GM19240 (cell line): ENCODE measurements around the gene CTH.
"Not testable (repeated sequence)": the region's sequence is repeated elsewhere in the genome, so short reads cannot be mapped to it uniquely, and the experiment has no call there.

Experiments used
- DNase-seq: peaks from one replicate; pipeline ENCODE4 v3.0.0; 2011; ENCODE audit warnings: low spot score; ENCODE audit not compliant: insufficient read length

The CTH gene

DNA sequence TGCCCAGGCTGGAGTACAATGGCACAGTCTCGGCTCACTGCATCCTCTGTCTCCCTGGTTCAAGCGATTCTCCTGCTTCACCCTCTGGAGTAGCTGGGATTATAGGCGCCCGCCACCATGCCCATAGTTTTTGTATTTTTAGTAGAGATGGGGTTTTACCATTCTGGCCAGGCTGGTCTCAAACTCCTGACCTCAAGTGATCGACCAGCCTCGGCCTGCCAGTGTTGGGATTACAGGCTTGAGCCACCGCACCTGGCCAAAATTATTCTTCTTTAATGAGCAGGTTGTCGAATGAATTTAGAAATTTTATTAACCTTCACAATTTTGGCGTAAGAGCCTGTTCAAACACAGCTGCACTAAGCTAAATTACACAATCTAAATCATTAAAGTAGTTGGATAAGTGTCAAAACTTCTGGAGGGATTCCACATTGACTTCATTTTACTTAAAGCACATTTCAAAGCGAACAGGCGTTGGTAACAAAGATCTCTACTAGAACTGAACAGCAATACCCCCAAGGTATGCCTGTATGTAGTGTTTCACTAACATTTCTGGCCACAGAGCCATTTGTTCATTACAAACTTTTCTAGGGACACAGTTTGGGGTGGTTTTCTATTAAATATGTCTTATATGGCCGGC, 5.2 kb upstream of the CTH start:
- DNase-seq = no peak

DNA sequence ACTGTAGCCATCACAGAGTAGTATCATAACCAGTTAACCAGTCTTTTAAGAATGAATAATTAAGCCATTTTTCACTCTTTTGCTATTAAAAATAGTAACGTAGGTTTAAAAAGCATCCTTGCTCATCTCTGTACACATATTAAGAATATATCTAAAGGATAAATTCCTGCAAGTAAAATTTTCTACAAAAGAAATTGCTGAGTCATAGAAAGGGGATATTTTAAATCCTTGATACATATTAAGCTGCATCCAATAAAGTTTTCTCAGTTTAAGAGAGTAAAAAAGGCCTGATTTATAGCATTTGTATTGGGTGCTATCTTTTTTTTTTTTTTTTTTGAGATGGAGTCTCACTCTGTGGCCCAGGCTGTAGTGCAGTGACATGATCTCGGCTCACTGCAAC, 1.9 kb upstream of the CTH start:
- no peak for DNase-seq

DNA sequence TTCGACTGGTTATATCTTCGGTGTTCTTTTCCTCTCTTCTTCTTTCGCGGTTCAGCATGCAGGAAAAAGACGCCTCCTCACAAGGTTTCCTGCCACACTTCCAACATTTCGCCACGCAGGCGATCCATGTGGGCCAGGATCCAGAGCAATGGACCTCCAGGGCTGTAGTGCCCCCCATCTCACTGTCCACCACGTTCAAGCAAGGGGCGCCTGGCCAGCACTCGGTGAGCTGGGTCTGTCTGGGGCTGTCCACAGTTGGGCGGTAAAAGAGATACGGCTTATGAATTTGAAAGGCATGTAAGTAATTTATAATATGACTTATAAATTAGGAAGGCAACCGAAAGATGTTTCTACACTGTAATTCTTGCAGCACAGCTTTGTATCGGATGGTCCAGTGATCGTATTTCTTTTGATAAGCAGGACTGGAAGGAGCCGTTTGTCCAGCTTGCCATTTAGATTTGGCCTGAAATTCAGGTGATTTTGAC, 334 bp downstream of the CTH start:
- no peak for DNase-seq

DNA sequence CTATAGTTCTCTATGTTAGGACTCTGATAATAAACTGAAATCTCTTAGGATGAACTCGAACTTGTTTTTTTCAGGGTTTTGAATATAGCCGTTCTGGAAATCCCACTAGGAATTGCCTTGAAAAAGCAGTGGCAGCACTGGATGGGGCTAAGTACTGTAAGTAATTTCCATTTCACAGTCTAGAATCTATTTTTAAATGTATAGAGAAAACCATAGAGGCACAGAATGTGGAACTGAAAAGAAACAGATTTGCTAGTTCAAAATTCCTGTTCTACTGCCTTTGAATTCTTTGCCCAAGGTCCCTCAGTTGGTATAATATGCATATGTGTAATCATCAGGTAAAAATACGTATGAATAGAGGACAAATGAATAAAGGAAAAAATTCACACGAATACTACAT, 4.8 kb downstream of the CTH start:
- DNase-seq = no peak

DNA sequence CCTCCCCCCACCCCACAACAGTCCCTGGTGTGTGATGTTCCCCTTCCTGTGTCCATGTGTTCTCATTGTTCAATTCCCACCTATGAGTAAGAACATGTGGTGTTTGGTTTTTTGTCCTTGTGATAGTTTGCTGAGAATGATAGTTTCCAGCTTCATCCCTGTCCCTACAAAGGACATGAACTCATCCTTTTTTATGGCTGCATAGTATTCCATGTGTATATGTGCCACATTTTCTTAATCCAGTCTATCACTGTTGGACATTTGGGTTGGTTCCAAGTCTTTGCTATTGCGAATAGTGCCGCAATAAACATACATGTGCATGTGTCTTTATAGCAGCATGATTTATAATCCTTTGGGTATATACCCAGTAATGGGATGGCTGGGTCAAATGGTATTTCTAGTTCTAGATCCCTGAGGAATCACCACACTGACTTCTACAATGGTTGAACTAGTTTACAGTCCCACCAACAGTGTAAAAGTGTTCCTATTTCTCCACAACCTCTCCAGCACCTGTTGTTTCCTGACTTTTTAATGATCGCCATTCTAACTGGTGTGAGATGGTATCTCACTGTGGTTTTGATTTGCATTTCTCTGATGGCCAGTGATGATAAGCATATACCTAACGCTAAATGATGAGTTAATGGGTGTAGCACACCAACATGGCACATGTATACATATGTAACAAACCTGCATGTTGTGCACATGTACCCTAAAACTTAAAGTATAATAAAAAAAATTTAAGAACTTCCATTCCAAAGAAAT, 8.1 kb downstream of the CTH start:
- not testable (repeated sequence) for DNase-seq

DNA sequence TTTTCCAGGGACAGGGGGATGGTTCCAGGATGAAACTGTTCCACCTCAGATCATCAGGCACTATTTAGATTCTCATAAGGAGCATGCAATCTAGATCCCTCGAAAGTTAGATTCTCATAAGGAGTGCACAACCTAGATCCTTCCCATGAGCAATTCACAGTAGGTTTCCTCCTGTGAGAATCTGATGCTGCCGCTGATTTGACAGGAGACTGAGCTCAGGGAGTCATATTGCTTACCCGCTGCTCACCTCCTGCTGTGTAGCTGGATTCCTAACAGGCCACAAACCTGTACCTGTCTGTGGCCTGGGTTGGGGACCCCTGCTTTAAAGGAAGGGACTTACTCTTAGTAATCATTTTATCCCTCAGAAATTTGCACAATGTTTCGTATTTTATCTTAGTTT, 9.3 kb downstream of the CTH start:
- DNase-seq = no peak

DNA sequence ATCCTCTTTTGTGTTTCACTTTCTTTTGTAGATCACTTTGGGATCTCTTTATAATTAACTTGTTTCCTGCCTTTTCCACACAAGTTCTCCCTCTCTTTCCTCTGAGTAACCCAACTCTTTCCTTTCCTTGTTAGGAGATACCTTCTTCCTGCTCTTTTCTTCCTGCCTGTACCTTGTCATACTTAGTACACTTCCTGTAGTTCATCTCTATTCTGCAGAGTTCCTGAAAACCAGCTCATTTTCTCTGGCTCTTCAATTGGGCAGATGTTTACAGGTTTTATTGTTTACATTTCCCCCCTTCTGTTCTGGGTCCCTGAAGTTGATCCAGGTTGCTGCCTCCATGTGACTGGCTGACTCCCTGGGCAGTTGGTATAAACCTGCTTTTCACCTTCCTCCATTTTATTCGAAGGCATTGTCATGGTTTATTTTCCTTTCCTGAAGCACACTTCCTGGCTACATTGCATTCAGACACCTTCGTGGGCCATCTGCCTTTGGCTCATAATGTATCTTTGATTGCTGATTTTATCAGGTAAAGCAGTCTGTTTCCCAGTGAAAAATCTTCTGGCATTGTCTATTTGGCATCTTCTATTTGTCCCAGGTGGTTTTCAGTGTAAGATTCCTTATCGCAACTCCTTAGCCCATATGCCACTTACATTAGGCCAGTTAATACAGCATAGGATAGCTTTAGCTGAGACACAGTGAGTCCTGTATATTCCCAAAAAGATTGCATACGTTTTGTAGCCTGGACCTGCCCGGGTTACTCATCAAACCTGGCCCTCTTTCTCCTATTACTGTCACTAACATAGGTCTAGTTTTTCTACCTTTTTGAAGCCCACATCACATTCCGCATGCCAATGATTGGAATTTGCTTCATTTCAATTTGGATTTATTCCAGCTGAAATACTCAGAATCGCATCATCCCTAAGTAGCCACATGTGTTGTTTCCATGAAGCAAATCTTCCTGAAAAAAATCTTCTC, 15.4 kb downstream of the CTH start:
- DNase-seq = no peak

DNA sequence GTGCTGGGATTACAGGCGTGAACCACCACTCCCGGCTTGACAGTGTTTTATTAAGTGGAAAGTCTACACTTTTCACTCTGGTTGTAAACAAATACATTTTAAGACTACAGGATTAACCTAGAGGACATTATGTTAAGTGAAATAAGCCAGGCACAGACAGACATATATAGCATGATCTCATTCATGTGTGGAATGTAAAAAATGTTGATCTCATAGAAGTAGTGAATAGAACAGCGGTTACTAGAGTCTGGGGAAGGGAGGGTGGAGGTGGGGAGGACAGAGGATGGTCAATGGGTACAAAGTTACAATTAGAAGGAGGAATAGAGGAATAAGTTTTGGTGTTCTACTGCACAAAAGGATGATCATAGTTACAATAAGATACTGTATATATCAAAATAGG, 16.9 kb downstream of the CTH start:
- no peak for DNase-seq

DNA sequence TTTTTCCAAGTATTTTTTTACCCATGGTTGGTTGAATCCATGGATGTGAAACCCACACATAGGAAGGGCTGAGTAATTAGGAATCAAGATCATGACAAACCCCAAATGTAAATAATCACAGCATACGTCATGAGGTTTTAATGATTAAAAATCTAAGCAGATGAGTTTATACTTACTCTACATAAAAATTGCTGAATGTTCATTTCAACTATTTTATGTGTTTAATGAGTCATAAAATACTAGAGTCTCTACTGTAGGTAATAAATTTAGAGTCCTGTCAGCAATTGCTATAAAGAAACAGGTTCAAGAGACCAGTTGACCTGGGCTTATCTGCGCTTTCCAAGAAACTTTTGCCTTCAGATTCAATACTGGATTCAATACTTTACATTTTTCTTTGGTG, 18.2 kb downstream of the CTH start:
- no peak for DNase-seq

DNA sequence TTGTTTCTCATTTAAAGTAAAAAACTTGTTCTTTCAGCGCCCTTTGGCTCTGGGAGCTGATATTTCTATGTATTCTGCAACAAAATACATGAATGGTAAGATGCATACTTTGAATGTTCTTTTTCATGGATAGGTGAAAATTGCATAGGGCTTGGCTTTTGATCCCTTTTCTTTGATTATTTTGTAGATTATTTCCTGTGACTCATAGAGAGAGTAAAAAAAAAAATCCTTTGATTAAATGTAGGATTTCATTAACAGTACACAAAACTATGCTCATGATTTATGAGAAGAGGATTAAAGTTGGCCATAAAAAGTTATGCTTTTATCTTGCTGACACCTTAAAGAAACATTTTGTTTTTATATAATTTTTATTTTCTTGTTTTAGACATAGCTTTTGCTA, 18.7 kb downstream of the CTH start:
- no peak for DNase-seq

DNA sequence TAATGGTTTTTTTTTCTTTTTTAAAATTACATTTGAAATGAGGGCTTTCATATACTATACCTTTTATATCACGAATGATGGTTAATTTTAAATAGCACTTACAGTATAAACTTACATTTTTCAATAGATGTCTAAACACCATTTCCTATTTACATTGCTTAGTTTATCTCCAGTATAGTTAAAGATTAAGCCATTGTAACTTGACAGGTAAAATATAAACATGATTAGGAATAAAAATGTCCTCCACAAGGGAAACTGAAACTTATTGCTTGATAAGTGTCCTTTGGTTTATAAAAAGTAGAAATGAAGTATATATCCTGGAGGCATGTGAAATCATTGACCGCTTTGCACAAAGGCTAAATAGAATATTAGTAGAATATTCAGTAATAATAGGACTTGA, 20.2 kb downstream of the CTH start:
- DNase-seq = no peak

DNA sequence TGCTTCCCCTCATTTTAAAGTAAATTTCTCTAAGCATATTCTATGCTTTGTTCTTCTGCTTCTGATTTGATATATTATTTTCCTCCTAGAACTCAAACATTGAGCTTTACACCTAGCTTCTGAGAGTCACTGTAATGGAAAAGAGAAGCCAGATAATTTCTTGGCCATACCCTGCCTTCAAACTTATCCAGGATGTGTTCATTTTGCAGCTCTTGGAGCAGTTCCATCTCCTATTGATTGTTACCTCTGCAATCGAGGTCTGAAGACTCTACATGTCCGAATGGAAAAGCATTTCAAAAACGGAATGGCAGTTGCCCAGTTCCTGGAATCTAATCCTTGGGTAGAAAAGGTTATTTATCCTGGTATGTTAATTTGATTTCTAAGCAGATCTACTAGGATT, 20.8 kb downstream of the CTH start:
- DNase-seq = no peak

DNA sequence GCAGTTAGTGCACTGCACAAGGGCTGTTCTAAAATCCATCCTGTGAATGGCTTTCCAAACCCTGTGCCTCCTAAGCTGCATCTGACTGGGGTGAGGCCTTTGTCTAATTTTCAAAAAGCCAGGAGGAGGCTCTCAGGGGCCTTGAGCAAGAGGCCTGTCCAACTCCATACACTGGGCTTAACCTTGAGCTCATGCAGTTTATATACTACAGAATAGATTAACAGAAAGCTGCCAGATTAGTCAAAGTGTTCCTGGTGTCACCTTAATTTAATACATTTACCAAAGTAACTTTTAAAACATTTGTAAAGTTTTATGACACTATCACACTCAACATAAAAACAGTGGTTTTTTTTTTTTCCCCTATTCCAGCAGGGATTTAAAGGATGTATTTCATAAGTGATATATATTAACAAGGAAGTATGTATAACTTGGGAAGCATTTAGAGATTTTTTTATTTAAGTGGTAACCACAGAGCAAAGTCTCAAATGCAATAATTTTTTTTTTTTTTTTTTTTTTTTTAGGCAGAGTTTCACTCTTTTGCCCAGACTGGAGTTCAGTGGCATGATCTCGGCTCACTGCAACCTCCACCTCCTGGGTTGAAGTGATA, 23.3 kb downstream of the CTH start:
- DNase-seq = no peak

DNA sequence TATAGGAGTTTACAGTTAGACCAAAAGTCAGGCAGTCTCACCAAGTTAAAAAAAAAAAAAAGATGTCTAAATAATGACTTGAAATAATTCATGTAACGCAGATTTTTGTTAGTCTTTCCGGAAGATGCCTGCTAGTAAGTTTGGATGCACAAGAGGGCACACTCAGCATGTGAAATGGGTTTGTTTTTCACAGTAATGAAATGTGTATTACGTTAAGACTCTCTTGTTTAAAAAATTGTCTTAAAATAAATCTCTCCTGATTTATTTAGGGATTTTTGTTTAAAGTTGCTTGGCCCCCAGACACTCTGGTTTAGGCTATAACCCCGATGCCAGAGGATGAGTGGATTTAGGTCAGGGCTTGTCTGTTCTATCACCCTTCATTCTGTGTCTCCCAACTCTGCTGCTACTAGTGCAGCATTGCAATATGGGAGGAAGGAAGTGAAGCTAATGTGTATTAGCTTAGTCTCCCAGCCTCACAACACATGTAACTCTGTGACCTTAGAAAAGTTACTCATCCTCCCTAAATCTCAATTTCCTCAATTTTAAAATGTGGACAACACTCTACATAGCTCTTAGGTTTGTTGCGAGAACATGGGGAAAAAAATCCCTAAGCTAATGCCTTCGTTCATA, 25.7 kb downstream of the CTH start:
- no peak for DNase-seq

DNA sequence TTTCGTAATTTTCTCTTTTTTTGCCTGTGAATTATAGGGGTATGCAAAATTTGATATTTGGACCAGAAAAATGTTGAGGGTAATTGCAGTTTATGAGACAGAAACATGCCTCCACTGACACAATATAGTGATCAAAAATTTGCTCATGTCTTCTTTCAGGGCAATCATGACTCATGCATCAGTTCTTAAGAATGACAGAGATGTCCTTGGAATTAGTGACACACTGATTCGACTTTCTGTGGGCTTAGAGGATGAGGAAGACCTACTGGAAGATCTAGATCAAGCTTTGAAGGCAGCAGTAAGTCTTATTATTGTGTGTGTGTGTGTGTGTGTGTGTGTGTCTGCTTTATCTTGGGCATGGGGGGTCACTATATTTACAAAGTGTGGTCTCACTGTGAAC, 27.5 kb downstream of the CTH start:
- no peak for DNase-seq

DNA sequence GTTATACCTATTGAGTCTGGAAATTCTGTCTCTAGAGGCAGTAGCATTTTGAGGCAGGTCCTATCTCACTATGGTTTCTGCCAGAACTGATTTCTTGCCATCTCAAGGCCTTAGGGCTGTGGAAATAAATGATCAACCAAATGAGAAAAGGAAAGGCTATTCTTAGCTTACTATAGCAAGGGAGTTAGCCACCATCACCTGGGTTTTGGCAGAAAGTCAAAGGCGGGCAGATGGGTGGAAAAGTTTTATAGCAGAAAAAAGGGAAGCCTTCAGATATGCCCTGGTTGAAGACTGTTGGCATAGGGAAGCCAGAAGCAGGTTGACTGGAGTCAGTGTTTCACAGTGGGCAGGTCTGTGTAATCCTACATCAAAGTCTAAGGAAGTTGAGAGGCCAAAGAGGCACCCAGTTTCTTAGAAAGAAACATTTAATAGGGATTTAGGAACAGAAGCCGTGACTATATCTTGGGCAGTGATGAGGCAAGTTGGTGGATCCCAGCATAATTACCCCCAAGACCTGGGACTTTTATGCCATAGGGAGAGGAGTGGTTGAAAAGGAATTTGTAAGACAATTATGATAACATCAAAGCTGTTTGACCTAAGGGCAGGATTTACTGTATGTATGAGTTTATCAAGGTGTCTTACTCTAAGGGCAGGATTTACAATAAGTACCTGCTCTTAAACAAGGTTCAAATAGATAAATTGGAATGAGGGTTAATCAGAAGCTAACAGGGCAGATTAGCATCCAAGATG, 29.7 kb downstream of the CTH start:
- no peak for DNase-seq

DNA sequence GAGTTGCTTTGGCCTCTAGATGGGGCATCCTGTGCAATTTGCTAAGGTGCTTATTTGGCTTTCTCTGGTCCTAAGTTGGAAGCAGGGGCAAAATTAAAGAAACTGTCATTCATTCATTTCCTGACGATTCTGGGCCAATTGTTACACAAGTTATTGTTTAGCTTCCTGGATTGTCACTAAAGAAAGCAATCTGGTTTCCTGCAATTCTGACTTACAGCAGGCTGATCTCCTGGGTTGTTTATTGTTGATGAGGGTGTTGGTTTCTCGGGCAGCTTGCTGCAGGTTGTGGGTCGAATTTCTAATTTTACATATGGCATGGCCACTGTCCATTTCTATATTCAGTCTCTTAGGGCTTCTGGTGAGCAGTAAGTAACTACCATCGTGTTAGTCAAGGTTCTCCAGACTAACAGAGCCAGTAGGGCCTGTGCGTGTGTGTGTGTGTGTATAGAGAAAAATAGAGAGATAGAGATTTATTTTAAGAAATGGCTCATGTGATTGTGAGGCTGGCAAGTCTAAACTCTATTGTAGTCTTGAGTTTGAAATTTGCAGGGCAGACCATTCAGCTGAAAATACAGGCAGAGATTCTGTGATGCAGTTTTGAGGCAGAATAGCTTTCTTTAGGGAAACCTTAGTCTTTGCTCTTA, 30.4 kb downstream of the CTH start:
- no peak for DNase-seq

DNA sequence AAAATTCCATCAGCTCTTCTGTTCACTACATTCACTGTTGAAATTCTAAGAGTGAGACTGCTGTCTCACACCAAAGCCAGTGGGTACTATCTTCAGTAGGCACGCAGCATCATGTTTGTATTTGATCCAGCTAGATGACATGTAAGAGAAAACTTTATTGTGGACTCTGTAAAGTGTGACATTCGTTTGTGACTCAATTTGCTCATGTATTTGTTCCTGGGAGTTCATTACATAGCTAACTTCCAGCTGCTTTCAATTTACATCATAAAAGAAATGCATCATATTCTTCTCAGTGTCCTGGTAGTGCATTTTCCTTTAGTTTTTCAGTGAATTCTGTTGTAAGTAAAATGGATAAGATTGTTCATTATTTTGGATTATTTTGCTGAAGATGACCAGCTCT, 31.4 kb downstream of the CTH start:
- DNase-seq = no peak

DNA sequence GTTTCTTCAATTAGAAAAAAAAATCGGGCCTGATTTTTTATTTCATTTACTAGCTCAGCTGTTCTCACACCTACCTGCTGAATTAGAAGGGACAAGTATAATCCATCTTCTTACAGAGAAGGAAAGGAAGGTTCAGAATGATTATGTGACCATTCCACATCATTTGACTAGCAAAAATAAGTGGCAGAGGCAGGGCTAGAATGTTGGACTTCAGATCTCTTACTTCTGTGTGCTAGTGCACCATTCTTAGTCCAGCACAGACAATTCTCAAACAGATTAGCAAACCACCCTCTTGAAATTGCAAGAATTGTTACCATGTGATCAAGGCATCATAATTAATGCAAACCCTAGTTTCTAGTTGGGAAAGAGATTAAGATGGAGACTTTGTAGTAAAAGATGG, 32.7 kb downstream of the CTH start:
- no peak for DNase-seq

DNA sequence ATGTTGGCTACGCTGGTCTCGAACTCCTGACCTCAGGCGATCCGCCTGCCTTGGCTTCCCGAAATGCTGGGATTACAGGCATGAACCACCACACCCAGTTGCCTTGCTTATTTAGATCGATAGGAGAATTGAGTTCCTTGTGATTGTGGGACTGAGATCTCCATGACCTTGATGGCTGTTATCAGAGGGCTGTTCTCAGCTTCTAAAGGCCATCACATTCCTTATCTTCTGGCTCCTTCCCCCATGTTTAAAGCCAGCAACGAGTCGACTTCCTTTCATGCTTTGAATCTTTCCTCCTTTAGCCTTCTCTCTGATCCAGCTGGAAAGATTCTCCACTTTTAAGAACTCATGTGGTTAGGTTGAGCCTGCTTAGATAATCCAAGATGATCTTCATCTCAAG, 38.0 kb downstream of the CTH start:
- no peak for DNase-seq
